Measurements from ENCODE around the gene DPPA4. TPM values are rescaled to one million over a fixed set of nuclear protein-coding genes. Genes with fewer than 3 reads are reported as not detected.
"Not testable (repeated sequence)": the region's sequence is repeated elsewhere in the genome, so short reads cannot be mapped to it uniquely, and the experiment has no call there.

DPPA4 gene
- total RNA-seq, 1 experiment from 2014 or later, result 774 TPM

- H3K36me3 Mint-ChIP-seq, result peaks cover 27% of the 10 kb centered on the region
- no peaks in the 10 kb centered on the region for H3K9me3 Mint-ChIP-seq
- no peak overlapping the region for H3K4me3 Mint-ChIP-seq
- POLR2A ChIA-PET, result interaction anchor here (1.1 kb wide), 1 partner anchor 34 kb away, joined by 3 read pairs; no protein-coding TSS in a partner anchor
- no peak for ATAC-seq
- peak overlapping the region; percentile 82 for H3K27ac Mint-ChIP-seq
- H3K4me1 Mint-ChIP-seq, result peaks cover 34% of the 10 kb centered on the region
- no peak for DNase-seq (ENCODE audit: low spot score)
- TF ChIP-seq HMGXB4 (CRISPR knock-in tag; IDR thresholded peaks at IDR 0.05) (no peak), E2F5 (CRISPR knock-in tag; IDR thresholded peaks at IDR 0.05) (no peak), ATF2 (CRISPR knock-in tag; IDR thresholded peaks at IDR 0.05; ENCODE audit: borderline replicate concordance, low read depth) (no peak), GABPB1 (CRISPR knock-in tag; IDR thresholded peaks at IDR 0.05) (no peak)
- CTCF ChIA-PET, result no interaction called here
- H3K27me3 Mint-ChIP-seq (ENCODE audit: low read depth), result no peaks in the 10 kb centered on the region
Measured at GRCh38 chr3:109362823-109363222, 25.5 kb upstream of the DPPA4 start.

GRCh38 chr3:109358809-109359208 lies 21.5 kb upstream of the DPPA4 start:
- POLR2A ChIA-PET; H3K27me3 Mint-ChIP-seq (ENCODE audit: low read depth); ATAC-seq; H3K4me3 Mint-ChIP-seq; H3K9me3 Mint-ChIP-seq; DNase-seq (ENCODE audit: low spot score): not testable (repeated sequence)
- Mint-ChIP-seq H3K4me1 (peaks cover 59% of the 10 kb centered on the region), H3K36me3 (peaks cover 32% of the 10 kb centered on the region), H3K27ac (peak overlapping the region; percentile 63)
- CTCF ChIA-PET, result interaction anchor here (0.6 kb wide), 1 partner anchor 86 kb away, joined by 3 read pairs; no protein-coding TSS in a partner anchor

GRCh38 chr3:109356442-109357155 lies 19.3 kb upstream of the DPPA4 start:
- ATAC-seq (peak; percentile 49), DNase-seq (ENCODE audit: low spot score) (no peak)
- ChIA-PET POLR2A (interaction anchor here (0.9 to 1.8 kb wide), 6 partner anchors 13 to 31 kb away, joined by 3 to 5 read pairs (median 3); no protein-coding TSS in a partner anchor), CTCF (interaction anchor here (0.7 to 2.3 kb wide), 7 partner anchors 8 to 42 kb away, joined by 3 to 12 read pairs (median 4); no protein-coding TSS in a partner anchor)
- H3K27me3 Mint-ChIP-seq (ENCODE audit: low read depth), result no peaks in the 10 kb centered on the region
- H3K4me1 Mint-ChIP-seq, result peaks cover 66% of the 10 kb centered on the region
- H3K9me3 Mint-ChIP-seq, result no peaks in the 10 kb centered on the region
- peak overlapping the region; percentile 99 for H3K27ac Mint-ChIP-seq
- peak overlapping the region; percentile 68 for H3K4me3 Mint-ChIP-seq
- H3K36me3 Mint-ChIP-seq, result peaks cover 36% of the 10 kb centered on the region
- TF ChIP-seq TEAD4 (CRISPR knock-in tag; IDR thresholded peaks at IDR 0.05) (no peak), ARID4B (CRISPR knock-in tag; IDR thresholded peaks at IDR 0.05; ENCODE audit: borderline replicate concordance) (peak; percentile 19; the same call in 1 of the 2 replicates), TEAD1 (CRISPR knock-in tag; IDR thresholded peaks at IDR 0.05) (0 out of 2 replicates have a peak, but pooled peaks have one; percentile 16), ZNF512 (CRISPR knock-in tag; IDR thresholded peaks at IDR 0.05; ENCODE audit: borderline replicate concordance) (no peak), SP1 (CRISPR knock-in tag; conservative IDR thresholded peaks at IDR 0.05) (peak; percentile 51; the same call in 1 of the 2 replicates), SMAD4 (CRISPR knock-in tag; IDR thresholded peaks at IDR 0.05) (no peak), NFATC4 (CRISPR knock-in tag; IDR thresholded peaks at IDR 0.05) (no peak), STAT6 (CRISPR knock-in tag; conservative IDR thresholded peaks at IDR 0.05; ENCODE audit: low read depth) (no peak), USF1 (CRISPR knock-in tag; IDR thresholded peaks at IDR 0.05) (0 out of 2 replicates have a peak, but pooled peaks have one; percentile 10), ZNF423 (CRISPR knock-in tag; IDR thresholded peaks at IDR 0.05) (0 out of 2 replicates have a peak, but pooled peaks have one; percentile 47), ETV6 (CRISPR knock-in tag; IDR thresholded peaks at IDR 0.05) (no peak)
